Caco-2 (cell line): ENCODE measurements around the gene NPHP4. TPM values are rescaled to one million over a fixed set of nuclear protein-coding genes. Genes with fewer than 3 reads are reported as not detected.

Source experiments
- BruUV-seq: library from RNA; stranded (reverse); fragments of 400-500 nt; replicated peaks from 2 replicates; lab custom pipeline; 2021; lab: Mats Ljungman, UMichigan
- CTCF ChIA-PET: fragments of 300-600 bp; sonication (Branson Sonifier 250); formaldehyde crosslinking; loops from one replicate; lab custom pipeline; 2022; ENCODE audit warnings: antibody characterized with exemption; lab: Charles Lee
- POLR2A ChIA-PET: fragments of 300-600 bp; sonication (Branson Sonifier 250); formaldehyde crosslinking; loops from one replicate; lab custom pipeline; 2022; ENCODE audit warnings: antibody characterized with exemption; lab: Charles Lee
- DNase-seq, 2 experiments: peaks; one replicate each; pipeline versions ENCODE4 v3.0.0 to v3.0.0-alpha.2; 2020 to 2022
- H3K27me3 ChIP-seq: replicated peaks from 2 replicates; pipeline ENCODE4 v1.6.0; 2011; ENCODE audit warnings: low read length; ENCODE audit not compliant: control insufficient read depth, insufficient read depth
- H3K36me3 ChIP-seq: 2 replicates; pipeline ENCODE4 v1.5.1; 2011; ENCODE audit warnings: low read length; ENCODE audit not compliant: control insufficient read depth, insufficient read depth
- H3K4me1 ChIP-seq: fragments of 250-450 bp; sonication (Bioruptor Pico); 2 replicates; pipeline ENCODE4 v1.5.1; 2020; ENCODE audit warnings: mild to moderate bottlenecking
- H3K4me3 ChIP-seq: 2 replicates; pipeline ENCODE4 v1.5.1; 2011; ENCODE audit warnings: low read depth, mild to moderate bottlenecking, control low read depth, low read length
- H3K9me3 ChIP-seq: fragments of 250-450 bp; sonication (Bioruptor Pico); 2 replicates; pipeline ENCODE4 v1.5.1; 2020; ENCODE audit warnings: mild to moderate bottlenecking, moderate library complexity
- H3K27ac Mint-ChIP-seq: one replicate; pipeline ENCODE4 v1.8.0; 2022; ENCODE audit warnings: mixed read lengths; ENCODE audit not compliant: unreplicated experiment
- H3K27me3 Mint-ChIP-seq: one replicate; pipeline ENCODE4 v1.8.0; 2022; ENCODE audit warnings: mixed read lengths; ENCODE audit not compliant: insufficient read depth, unreplicated experiment
- H3K36me3 Mint-ChIP-seq: one replicate; pipeline ENCODE4 v1.8.0; 2022; ENCODE audit warnings: mild to moderate bottlenecking, mixed read lengths; ENCODE audit not compliant: insufficient read depth, unreplicated experiment
- H3K4me1 Mint-ChIP-seq: one replicate; pipeline ENCODE4 v1.8.0; 2022; ENCODE audit warnings: low read depth, mixed read lengths; ENCODE audit not compliant: unreplicated experiment
- H3K4me3 Mint-ChIP-seq: one replicate; pipeline ENCODE4 v1.8.0; 2022; ENCODE audit warnings: mild to moderate bottlenecking, moderate library complexity, mixed read lengths; ENCODE audit not compliant: unreplicated experiment
- H3K9me3 Mint-ChIP-seq: one replicate; pipeline ENCODE4 v1.8.0; 2022; ENCODE audit warnings: mixed read lengths; ENCODE audit not compliant: unreplicated experiment
- CTCF ChIP-seq, 2 experiments: fragments of 200-600 bp in 1 of 2; IDR thresholded peaks; 1 replicate in 1 of 2; 2 replicates in 1 of 2; pipeline versions ENCODE4 v1.5.1 to v1.8.0; 2011 to 2022; ENCODE audit warnings: antibody characterized with exemption in 1 of 2, control low read depth in 1 of 2, inconsistent platforms in 1 of 2, low read depth in 1 of 2, low read length in 1 of 2, mild to moderate bottlenecking in 1 of 2, moderate library complexity in 1 of 2; ENCODE audit not compliant: insufficient read depth in 1 of 2, severe bottlenecking in 1 of 2, unreplicated experiment in 1 of 2
- intact Hi-C: fragments of 100-400 bp; cut with micrococcal nuclease; formaldehyde crosslinking; loops from one replicate; pipeline ENCODE4 v1.10.0; 2022; ENCODE audit not compliant: unreplicated experiment
- total RNA-seq: library from RNA; stranded (reverse); gene quantifications from 2 replicates; pipeline ENCODE4 v1.2.3, GENCODE V29; 2022

The NPHP4 gene
- total RNA-seq, 1 experiment from 2014 or later = 12.3 TPM

GRCh38 chr1:5909576-5910275 lies 82.5 kb downstream of the NPHP4 start:
- Mint-ChIP-seq H3K27ac (no peak overlapping the region), H3K36me3 (no peaks in the 10 kb centered on the region), H3K9me3 (no peaks in the 10 kb centered on the region), H3K4me1 (no peaks in the 10 kb centered on the region), H3K27me3 (no peaks in the 10 kb centered on the region), H3K4me3 (no peak overlapping the region)
- no peak for TF ChIP-seq CTCF (IDR thresholded peaks at IDR 0.05; ENCODE audit: insufficient read depth in 1 of 2, low read depth in 1 of 2, low read length in 1 of 2, severe bottlenecking in 1 of 2, unreplicated experiment in 1 of 2)
- no peaks in the 10 kb centered on the region for H3K9me3 ChIP-seq
- H3K27me3 ChIP-seq = no peaks in the 10 kb centered on the region
- H3K4me1 ChIP-seq = no peaks in the 10 kb centered on the region
- H3K4me3 ChIP-seq = no peak overlapping the region
- ChIA-PET POLR2A (no interaction called here), CTCF (no interaction called here)
- intact Hi-C loops = no loop called here
- BruUV-seq = no TSS peak
- H3K36me3 ChIP-seq = no peaks in the 10 kb centered on the region
- DNase-seq = no peak

- Mint-ChIP-seq H3K36me3 (no peaks in the 10 kb centered on the region), H3K4me3 (no peak overlapping the region), H3K27me3 (no peaks in the 10 kb centered on the region), H3K27ac (no peak overlapping the region), H3K4me1 (no peaks in the 10 kb centered on the region), H3K9me3 (no peaks in the 10 kb centered on the region)
- Histone ChIP-seq H3K27me3 (no peaks in the 10 kb centered on the region), H3K36me3 (no peaks in the 10 kb centered on the region), H3K9me3 (no peaks in the 10 kb centered on the region), H3K4me3 (no peak overlapping the region), H3K4me1 (no peaks in the 10 kb centered on the region)
- no peak for DNase-seq
- POLR2A ChIA-PET = no interaction called here
- intact Hi-C loops = no loop called here
- no TSS peak for BruUV-seq
- no peak for TF ChIP-seq CTCF (IDR thresholded peaks at IDR 0.05; ENCODE audit: insufficient read depth in 1 of 2, low read depth in 1 of 2, low read length in 1 of 2, severe bottlenecking in 1 of 2, unreplicated experiment in 1 of 2)
- CTCF ChIA-PET = no interaction called here
Measured at GRCh38 chr1:5908461-5909375, 83.5 kb downstream of the NPHP4 start.

GRCh38 chr1:5907966-5908365 lies 84.3 kb downstream of the NPHP4 start:
- Mint-ChIP-seq H3K4me3 (no peak overlapping the region), H3K9me3 (no peaks in the 10 kb centered on the region), H3K36me3 (no peaks in the 10 kb centered on the region), H3K27me3 (no peaks in the 10 kb centered on the region), H3K4me1 (no peaks in the 10 kb centered on the region), H3K27ac (no peak overlapping the region)
- H3K9me3 ChIP-seq = no peaks in the 10 kb centered on the region
- no peak overlapping the region for H3K4me3 ChIP-seq
- H3K36me3 ChIP-seq = no peaks in the 10 kb centered on the region
- H3K4me1 ChIP-seq = no peaks in the 10 kb centered on the region
- no peak for DNase-seq
- intact Hi-C loops = no loop called here
- ChIA-PET CTCF (no interaction called here), POLR2A (no interaction called here)
- H3K27me3 ChIP-seq = no peaks in the 10 kb centered on the region
- BruUV-seq = no TSS peak
- TF ChIP-seq CTCF (IDR thresholded peaks at IDR 0.05; ENCODE audit: insufficient read depth in 1 of 2, low read depth in 1 of 2, low read length in 1 of 2, severe bottlenecking in 1 of 2, unreplicated experiment in 1 of 2) = no peak
